Ovary (tissue), 9 donors: ENCODE measurements around the gene FCN2. TPM values are rescaled to one million over a fixed set of nuclear protein-coding genes. Genes with fewer than 3 reads are reported as not detected.

ENCODE experiments used
- DNase-seq, 5 donors: peaks; one replicate each; pipeline ENCODE4 v3.0.0-alpha.2; 2019 to 2020
- H3K27ac ChIP-seq, 2 donors: fragments of 200-600 bp; one replicate each; pipeline versions ENCODE4 v1.5.1 to v1.8.0; 2019 to 2022
- H3K27me3 ChIP-seq: fragments of 200-600 bp; one replicate; pipeline ENCODE4 v1.8.0; 2022
- H3K36me3 ChIP-seq: fragments of 200-600 bp; sonication (generic); one replicate; pipeline ENCODE4 v1.5.1; 2019
- H3K4me1 ChIP-seq: one replicate; pipeline ENCODE4 v1.8.1; 2013; ENCODE audit warnings: mild to moderate bottlenecking, moderate library complexity; ENCODE audit not compliant: insufficient read depth
- H3K4me3 ChIP-seq: fragments of 200-600 bp; sonication (generic); one replicate; pipeline ENCODE4 v1.5.1; 2017
- H3K9me3 ChIP-seq, 2 donors: fragments of 200-600 bp in 1 of 2; sonication (generic) in 1 of 2; one replicate each; pipeline versions ENCODE4 v1.5.1 to v1.8.1; 2013 to 2019; ENCODE audit warnings: mild to moderate bottlenecking in 1 of 2, moderate library complexity in 1 of 2
- EP300 ChIP-seq: sonication (generic); formaldehyde crosslinking; IDR thresholded peaks from one replicate; pipeline ENCODE4 v1.6.1; 2017; ENCODE audit warnings: antibody characterized with exemption
- POLR2A ChIP-seq: fragments of 450-650 bp; IDR thresholded peaks from one replicate; pipeline ENCODE4 v1.6.1; 2017; ENCODE audit warnings: antibody characterized with exemption, mild to moderate bottlenecking, moderate library complexity
- WGBS, 3 donors: extraction: QIAGEN DNeasy Blood & Tissue Kit in 1 of 3; methylation state at CpG; one replicate each; pipeline versions ENCODE4 v1.1.5 to v1.1.7; 2013 to 2017; 5-methylcytosine and 5-hydroxymethylcytosine counted together
- intact Hi-C, 4 donors: fragments of 100-400 bp; cut with DNase I; formaldehyde crosslinking; loops; one replicate each; pipeline versions ENCODE4 v1.11.0 to v1.15.1; 2022 to 2023
- polyA plus RNA-seq, 2 donors: library from polyadenylated mRNA; stranded (reverse); fragments of 200-250 nt in 1 of 2; fragments of 350-450 nt in 1 of 2; fragmentation: Illumina TruSeq in 1 of 2; extraction: RNeasy Lipid Tissue Mini Kit (QIAGEN cat#74804) in 1 of 2; gene quantifications; one replicate each; pipeline ENCODE4 v1.2.3, GENCODE V29; 2013 to 2014
- total RNA-seq, 7 donors: library from RNA; depleted of rRNA in 2 of 7; stranded (reverse); fragments of >200 nt in 2 of 7; fragmentation: NEBNext Ultra II Directional in 3 of 7; extraction: Animal tissue kit (Norgen Biotek cat#: 25700) in 3 of 7; gene quantifications; one replicate each; pipeline versions ENCODE4 v1.1.0 to v1.2.4, GENCODE V29; 2016 to 2023
- TF ChIP-seq, protein P1 (sequence below), 3 donors: fragments of 450-650 bp in 2 of 3; fragments of 200-600 bp in 1 of 3; IDR thresholded peaks; one replicate each; pipeline versions ENCODE4 v1.5.1 to v1.8.0; 2016 to 2022; ENCODE audit warnings: antibody characterized with exemption in 3 of 3, mild to moderate bottlenecking in 1 of 3
- donor health status: DM: no; HTN: no; CAD: no; lungs with moderate emphysema.
- donor health status: DM: no; HTN: no; CAD: no.
- donor health status: Bipolar disorder and iron deficiency.
- donor health status: DM: yes; HTN: yes; CAD: no.
- donor health status: DM: no; HTN: no; CAD: no.
- donor health status: DM: yes; HTN: yes; CAD: no.

The FCN2 gene
- total and polyA plus RNA-seq, 9 donors, result 0.23 to 1.1 (median 0.33) TPM; not detected in 4

DNA sequence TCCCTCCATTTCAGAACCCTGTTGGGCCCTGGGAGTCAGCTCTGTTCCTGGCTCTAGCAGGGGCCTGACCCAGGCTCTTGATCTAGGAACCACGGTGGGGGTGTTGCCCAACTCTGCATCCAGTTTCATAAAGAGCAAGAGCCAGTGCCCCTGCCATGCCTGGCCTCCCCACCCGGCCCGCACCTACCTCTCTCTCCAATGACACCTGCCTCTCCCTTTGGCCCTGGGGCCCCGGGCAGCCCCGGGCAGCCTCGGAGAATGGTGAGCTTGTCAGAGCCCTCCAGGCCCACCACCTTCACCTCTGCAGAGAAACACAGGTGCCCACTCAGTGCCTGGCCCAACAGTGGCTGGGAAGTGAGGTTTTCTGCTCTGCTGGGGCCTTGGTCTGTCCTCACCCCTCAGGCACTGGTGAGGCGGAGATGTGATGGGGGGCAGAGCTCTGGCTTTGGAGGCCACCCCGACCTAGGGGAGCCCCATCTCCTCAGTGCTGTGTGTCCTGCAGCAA, 35.6 kb downstream of the FCN2 start:
- WGBS, 3 donors, result 71 to 79% (median 75%) methylated on average over 8 of the region's 8 CpGs
- DNase-seq, result peak in 2 of 5 donors; percentile 7 to 12
- H3K4me1 ChIP-seq, result peaks cover 3% of the 10 kb centered on the region

DNA sequence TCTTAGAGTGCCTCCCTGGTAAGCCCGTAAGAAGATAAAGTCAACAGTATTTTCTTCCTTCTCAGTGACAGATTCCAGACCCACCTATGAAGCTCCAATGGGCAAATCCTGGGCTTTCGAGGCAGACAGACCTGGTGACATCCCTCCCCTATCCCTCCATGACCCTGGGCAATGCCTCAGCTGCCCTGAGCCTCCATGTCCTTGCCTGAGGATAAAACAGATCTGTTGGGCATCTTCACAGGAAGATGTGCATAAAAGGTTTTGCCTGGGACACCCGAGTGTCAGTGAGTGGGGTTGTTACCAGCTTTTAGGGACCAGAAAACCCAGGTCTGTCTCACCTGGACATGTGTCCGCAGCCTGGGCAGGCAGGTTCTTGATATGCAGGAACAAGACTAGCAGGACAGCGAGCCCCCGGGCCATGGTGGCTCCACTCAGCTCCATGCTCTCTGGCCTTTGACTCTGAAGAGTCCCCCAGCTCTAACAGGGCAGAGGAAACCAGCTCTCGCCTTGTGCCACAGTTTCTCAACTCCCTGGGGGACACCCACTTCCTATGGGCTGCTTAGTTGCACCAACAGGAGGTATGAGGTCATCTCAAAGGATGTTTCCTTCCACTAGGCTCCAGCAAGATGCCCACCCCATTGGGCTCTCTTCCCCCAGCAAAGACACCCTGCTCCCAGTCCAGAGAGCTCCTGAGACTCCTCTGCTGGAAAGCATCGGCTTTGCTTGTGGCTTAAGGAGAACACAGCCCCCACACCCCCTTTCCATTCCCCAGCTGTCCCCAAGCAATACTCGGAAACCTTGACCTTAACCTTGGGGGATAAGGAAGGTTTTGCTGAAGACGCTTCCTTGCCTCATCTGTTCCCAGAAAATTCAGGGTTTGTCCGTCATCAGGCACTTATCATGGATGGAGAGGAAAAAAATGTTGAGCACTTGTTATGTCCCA, 37.1 kb downstream of the FCN2 start, which contains the start of gene FCN1:
Gene FCN1 (minus strand): TSS at position 482 of the 943 bp plus-strand sequence. CDS start 41 bp downstream, at position 441.
- H3K9me3 ChIP-seq, result no peaks in the 10 kb centered on the region
- no peak within 1 kb of the TSS for H3K4me3 ChIP-seq
- intact Hi-C loops, result no loop called here
- TF ChIP-seq, protein P1, sequence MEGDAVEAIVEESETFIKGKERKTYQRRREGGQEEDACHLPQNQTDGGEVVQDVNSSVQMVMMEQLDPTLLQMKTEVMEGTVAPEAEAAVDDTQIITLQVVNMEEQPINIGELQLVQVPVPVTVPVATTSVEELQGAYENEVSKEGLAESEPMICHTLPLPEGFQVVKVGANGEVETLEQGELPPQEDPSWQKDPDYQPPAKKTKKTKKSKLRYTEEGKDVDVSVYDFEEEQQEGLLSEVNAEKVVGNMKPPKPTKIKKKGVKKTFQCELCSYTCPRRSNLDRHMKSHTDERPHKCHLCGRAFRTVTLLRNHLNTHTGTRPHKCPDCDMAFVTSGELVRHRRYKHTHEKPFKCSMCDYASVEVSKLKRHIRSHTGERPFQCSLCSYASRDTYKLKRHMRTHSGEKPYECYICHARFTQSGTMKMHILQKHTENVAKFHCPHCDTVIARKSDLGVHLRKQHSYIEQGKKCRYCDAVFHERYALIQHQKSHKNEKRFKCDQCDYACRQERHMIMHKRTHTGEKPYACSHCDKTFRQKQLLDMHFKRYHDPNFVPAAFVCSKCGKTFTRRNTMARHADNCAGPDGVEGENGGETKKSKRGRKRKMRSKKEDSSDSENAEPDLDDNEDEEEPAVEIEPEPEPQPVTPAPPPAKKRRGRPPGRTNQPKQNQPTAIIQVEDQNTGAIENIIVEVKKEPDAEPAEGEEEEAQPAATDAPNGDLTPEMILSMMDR (IDR thresholded peaks at IDR 0.05), result no peak
- no peak for TF ChIP-seq EP300
- no peak for TF ChIP-seq POLR2A
- WGBS, 3 donors, result 59 to 80% (median 66%) methylated on average over 10 to 11 of the region's 11 CpGs
- H3K27ac ChIP-seq, result no peak within 1 kb of the TSS
- peak in 2 of 5 donors; percentile 6 to 10 for DNase-seq
- H3K36me3 ChIP-seq, result no peaks in the 10 kb centered on the region
- H3K4me1 ChIP-seq, result peaks cover 3% of the 10 kb centered on the region
- no peaks in the 10 kb centered on the region for H3K27me3 ChIP-seq

More for the DNA sequence above, 35.6 kb downstream of the FCN2 start:
- Histone ChIP-seq H3K4me3 (no peak overlapping the region), H3K9me3 (no peaks in the 10 kb centered on the region), H3K27me3 (no peaks in the 10 kb centered on the region), H3K27ac (no peak overlapping the region), H3K36me3 (no peaks in the 10 kb centered on the region)
- intact Hi-C loops, result no loop called here
- TF ChIP-seq POLR2A, result no peak
- TF ChIP-seq, protein P1 (IDR thresholded peaks at IDR 0.05), result no peak
- no peak for TF ChIP-seq EP300

DNA sequence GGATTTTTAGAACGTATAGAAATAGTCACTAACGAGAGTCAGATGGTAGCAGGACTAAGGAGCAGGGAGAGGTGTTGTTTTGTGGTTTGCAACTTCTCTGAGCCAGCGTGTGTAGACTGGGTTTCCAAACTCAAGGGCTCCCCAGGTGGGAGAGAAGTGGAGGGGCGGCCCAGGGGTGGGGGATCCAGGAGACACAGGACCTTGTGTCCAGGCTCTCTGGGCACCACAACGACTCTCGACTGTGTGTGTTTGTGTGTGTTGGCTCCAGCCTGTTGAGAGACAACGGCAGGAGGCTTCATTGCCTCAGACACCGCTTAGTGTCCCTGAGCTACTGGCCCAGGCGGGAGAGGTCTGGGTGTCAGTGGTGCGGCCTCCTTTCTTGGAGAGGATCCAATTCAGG, 38.0 kb downstream of the FCN2 start:
- intact Hi-C loops, result no loop called here
- peak in 2 of 5 donors; percentile 8 for DNase-seq
- WGBS, 3 donors, result 90 to 94% (median 92%) methylated on average over 10 of the region's 10 CpGs

DNA sequence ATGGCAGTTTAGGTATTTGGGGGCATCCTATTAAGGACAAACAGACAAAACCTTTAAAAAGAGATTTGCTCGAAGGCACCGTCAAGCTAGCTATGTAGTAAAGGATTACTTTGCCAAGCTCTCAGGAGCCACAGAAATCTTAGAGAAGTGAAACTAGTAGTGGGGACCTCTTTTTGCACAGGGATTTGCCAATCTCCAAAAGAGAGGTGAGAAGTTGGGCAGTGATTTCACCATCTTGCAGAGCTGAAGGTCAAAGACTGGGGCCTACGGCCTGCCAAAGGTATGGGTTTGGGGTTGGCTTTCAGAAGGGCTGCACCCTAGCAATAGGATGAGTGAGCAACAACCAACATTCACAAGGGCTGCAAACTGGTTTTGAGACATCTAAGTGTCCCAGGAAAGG, 38.7 kb downstream of the FCN2 start:
- TF ChIP-seq EP300 (no peak), POLR2A (no peak)
- TF ChIP-seq, protein P1 (IDR thresholded peaks at IDR 0.05), result no peak
- WGBS, 3 donors, result 97 to 99% (median 98%) methylated on average over 3 of the region's 3 CpGs
- Histone ChIP-seq H3K36me3 (no peaks in the 10 kb centered on the region), H3K4me1 (peaks cover 3% of the 10 kb centered on the region), H3K27me3 (no peaks in the 10 kb centered on the region), H3K4me3 (no peak overlapping the region), H3K9me3 (no peaks in the 10 kb centered on the region), H3K27ac (no peak overlapping the region)
- intact Hi-C loops, result no loop called here
- no peak for DNase-seq

More for the DNA sequence above, 38.0 kb downstream of the FCN2 start:
- Histone ChIP-seq H3K27me3 (no peaks in the 10 kb centered on the region), H3K27ac (no peak overlapping the region), H3K4me1 (peaks cover 3% of the 10 kb centered on the region), H3K9me3 (no peaks in the 10 kb centered on the region), H3K4me3 (no peak overlapping the region), H3K36me3 (no peaks in the 10 kb centered on the region)
- TF ChIP-seq, protein P1 (IDR thresholded peaks at IDR 0.05), result no peak
- TF ChIP-seq POLR2A (no peak), EP300 (no peak)
